Left cardiac atrium (tissue), 4 donors: Measurements from ENCODE around the gene GPR171. TPM values are rescaled to one million over a fixed set of nuclear protein-coding genes. Genes with fewer than 3 reads are reported as not detected.

ENCODE experiments used
- ATAC-seq, 2 donors: fragments of 200-7000 bp; cut with Tn5 transposase; one replicate each; pipeline ENCODE4 v1.9.1; 2020; ENCODE audit warnings: mild to moderate bottlenecking in 2 of 2, moderate library complexity in 2 of 2
- DNase-seq: peaks from one replicate; pipeline ENCODE4 v3.0.0-alpha.2; 2020
- intact Hi-C, 2 donors: fragments of 100-400 bp; cut with DNase I; formaldehyde crosslinking; loops; one replicate each; pipeline versions ENCODE4 v1.14.1 to v1.15.1; 2022 to 2023
- total RNA-seq, 2 donors: library from RNA; stranded (reverse); fragmentation: NEBNext Ultra II Directional; extraction: Animal tissue kit (Norgen Biotek cat#: 25700); gene quantifications; one replicate each; pipeline ENCODE4 v1.2.1, GENCODE V29; 2021
- donor health status: DM: no; HTN: yes; CAD: no.
- donor health status: DM: no; HTN: yes; CAD: no; lungs with severe emphysema.
- donor health status: DM: yes; HTN: yes; CAD: no.
- donor health status: Dilated cardiomyopathy.

The GPR171 gene
- total RNA-seq, 2 donors from 2014 or later = 0.62 to 1.2 TPM

DNA sequence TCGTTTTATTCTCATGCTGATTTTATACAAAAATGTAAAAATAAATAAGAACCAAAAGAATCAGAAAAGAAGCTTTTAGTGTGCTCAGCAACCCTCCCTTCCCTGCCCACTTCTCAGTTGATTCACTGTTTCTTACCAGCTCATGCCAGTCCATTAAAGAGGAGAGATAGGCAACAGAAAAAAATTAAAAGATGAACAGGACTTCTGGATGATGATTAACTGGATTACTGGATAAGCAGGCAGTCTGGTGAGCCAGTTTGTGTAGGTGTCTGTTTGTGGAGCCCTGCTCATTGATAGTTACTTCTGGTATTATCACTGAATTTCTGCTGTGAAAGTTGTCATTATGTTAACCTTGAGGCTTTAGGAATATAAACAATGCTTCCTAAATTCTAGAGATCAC is 15.1 kb upstream of the GPR171 start:
- intact Hi-C loops = no loop called here
- ATAC-seq = peak in 1 of 2 donors; percentile 51
- no peak for DNase-seq

- ATAC-seq (peak; percentile 72 to 81), DNase-seq (no peak)
- intact Hi-C loops = no loop called here
Observed at GRCh38 chr3:151216641-151217607, 13.9 kb upstream of the GPR171 start.

DNA sequence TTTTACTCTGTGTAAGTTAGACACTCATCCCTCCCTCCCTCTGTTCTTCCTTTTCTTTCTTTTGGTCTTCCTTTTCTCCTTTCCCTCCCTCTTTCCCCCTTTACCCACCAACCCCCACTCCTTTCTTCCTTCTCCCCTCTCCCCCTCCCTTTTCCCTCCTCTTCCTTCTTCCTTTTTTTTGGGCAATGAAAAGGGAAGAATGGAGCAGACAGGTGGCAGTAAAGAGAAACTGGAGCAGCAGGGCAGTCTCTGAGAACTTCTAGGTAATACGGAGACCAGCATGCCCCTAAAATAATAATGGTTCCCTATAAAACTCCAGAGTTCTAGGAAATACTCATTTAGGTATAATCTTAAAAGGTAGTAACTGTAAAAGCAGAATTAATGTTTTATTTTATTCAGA is 11.4 kb upstream of the GPR171 start:
- intact Hi-C loops = no loop called here
- DNase-seq = no peak
- ATAC-seq = no peak

- intact Hi-C loops = no loop called here
Observed at GRCh38 chr3:151213881-151214280, 10.9 kb upstream of the GPR171 start.

GRCh38 chr3:151213151-151213550 is 10.1 kb upstream of the GPR171 start:
- no peak for DNase-seq
- intact Hi-C loops = no loop called here
- ATAC-seq = no peak

More at GRCh38 chr3:151213881-151214280, 10.9 kb upstream of the GPR171 start:
- DNase-seq (no peak), ATAC-seq (no peak)

DNA sequence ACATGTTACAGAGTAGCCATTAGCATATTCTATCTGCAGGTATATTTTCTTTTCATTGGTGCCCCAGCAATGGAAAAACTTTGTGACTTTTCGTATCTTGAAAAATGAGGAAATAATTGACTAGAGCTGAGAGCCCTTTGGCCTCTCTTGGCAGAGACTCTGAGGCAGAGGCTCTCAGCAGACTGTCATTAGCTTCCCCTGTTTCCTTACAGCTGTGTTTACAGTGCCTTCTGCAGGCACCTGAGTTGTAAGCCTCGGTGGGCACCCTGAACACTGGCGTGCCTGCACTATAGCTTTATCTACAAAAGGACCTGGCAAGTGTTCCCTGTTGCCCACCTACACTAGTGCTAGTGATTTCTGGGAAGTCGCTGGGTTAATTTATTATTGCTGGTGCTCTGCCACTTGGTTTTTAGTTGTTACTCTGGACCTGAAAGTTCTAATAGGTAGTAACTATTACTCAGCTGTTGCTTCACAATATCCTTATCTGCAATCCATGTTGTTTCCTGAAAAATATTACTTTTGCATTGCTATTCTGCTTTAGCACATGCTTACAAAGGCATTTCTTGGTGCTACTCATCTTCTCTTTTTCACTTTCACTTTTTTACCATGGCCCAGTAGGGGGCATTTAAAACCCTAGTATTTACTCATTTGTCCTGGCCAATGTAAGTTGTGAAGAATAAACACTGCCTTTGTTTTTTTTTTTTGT is 7.8 kb upstream of the GPR171 start:
- ATAC-seq = peak in 1 of 2 donors; percentile 42
- intact Hi-C loops = no loop called here

GRCh38 chr3:151209654-151210053 is 6.6 kb upstream of the GPR171 start:
- DNase-seq (no peak), ATAC-seq (no peak)
- intact Hi-C loops = no loop called here

More for the DNA sequence above, 7.8 kb upstream of the GPR171 start:
- DNase-seq = no peak

DNA sequence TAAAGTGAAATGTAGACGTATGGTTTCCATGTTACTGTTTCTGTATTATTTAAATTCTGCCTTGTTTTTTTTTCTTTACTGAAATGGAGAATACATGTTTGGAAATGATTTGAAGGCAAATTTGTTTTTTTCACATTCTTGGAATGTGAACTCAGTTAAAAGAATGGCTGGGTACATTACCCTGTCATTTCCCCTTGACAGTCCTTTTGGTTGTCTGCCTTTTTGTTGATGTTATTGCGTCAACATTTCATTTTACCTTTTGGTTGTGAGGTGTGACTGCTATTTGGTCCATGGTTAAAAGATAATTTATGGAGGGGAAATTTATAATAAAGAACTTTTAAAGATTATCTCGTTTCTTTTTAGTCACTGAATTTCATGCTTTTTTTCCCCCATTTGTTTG is 3.2 kb upstream of the GPR171 start:
- no peak for ATAC-seq
- no peak for DNase-seq
- intact Hi-C loops = no loop called here

GRCh38 chr3:151205482-151205881 is 2.5 kb upstream of the GPR171 start:
- ATAC-seq = no peak
- DNase-seq = no peak
- intact Hi-C loops = no loop called here

GRCh38 chr3:151204530-151205402 is 1.8 kb upstream of the GPR171 start:
- DNase-seq (no peak), ATAC-seq (no peak)
- intact Hi-C loops = no loop called here

- ATAC-seq (no peak), DNase-seq (no peak)
- intact Hi-C loops = no loop called here
Observed at GRCh38 chr3:151201051-151201730, 1.8 kb downstream of the GPR171 start.

DNA sequence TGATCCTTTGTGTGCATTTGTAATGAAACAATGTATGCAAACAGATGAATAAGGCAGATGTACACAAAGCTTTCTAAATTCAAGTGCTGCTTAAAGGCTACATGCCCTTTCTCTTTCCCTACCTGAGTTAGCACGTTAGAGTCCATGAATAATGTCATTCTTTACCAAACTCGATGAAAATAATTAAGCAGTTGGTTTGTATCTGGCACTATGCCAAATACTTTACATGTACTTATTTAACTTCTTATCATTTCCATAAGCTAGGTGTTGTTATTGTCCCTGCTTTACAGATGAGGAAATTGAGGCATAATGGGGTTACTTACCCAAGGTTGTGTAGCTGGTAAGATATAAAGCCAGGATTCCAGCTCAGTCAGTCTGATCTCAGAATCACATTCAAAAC is 2.4 kb downstream of the GPR171 start:
- intact Hi-C loops = no loop called here
- ATAC-seq (no peak), DNase-seq (no peak)

DNA sequence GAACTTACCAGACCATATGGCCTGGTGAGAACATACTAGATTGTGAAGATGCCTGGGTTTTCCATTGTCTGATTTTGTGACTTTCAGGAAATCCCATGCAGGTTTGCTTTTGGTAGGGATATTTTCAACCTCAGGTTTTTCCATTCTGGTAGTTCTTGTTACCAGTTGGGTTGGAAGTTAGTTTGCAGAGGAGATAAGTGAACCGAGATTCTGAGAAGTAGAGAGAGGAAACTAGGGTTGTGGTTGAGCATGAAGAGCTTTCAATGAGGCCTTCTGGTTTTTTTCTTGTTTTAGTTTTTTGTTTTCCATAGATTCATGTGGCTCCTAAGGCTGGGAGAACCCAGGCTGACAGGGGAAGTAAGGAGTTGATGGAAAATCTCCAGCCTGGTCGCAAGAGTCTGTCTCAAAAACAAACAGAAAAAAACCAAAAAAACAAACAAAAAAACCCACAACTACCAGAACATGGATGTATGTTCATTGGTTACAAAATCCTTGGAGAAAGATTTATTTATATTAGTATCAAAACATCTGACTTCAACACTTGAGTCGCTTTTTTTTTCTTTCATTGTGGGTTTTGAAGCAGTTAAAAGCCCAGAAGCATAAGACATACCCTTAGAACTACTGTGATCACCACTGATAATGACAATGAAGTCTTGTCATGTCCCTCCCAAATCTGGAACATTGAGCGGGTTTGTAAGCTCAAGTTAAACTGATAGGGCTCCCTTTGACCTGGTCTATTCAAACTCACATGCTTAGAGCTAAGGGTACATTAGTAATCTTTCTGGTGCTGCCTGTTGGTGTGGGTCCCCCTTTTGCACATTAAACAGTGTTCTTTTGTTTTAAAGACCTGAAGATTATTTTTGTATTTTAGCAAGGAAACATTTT is 3.2 kb downstream of the GPR171 start:
- intact Hi-C loops = no loop called here
- DNase-seq (no peak), ATAC-seq (no peak)

DNA sequence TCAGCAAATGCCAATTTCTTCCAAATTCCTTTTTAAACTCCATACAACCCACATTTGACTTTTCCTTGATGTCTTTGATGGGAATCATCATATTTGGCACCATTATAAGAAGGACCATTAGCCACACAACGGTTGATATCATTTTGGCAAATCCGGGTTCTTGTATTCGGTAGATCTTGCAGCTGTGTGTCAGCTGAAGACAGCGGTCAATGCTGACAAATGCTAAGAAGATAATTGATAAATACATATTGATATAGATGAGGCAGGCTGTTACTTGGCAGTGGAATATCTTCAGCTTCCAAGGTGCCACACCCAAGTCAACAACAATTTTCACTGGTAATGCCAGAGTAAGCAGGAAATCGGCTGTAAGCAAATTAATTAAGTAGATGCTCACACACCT is 4.2 kb downstream of the GPR171 start:
- ATAC-seq (no peak), DNase-seq (no peak)
- intact Hi-C loops = no loop called here

GRCh38 chr3:151197981-151198767 is 4.8 kb downstream of the GPR171 start:
- no peak for DNase-seq
- intact Hi-C loops = no loop called here
- ATAC-seq = no peak

GRCh38 chr3:151197228-151197627 is 5.8 kb downstream of the GPR171 start:
- intact Hi-C loops = no loop called here

GRCh38 chr3:151196434-151196833 is 6.6 kb downstream of the GPR171 start:
- no peak for ATAC-seq
- no peak for DNase-seq
- intact Hi-C loops = no loop called here

More at GRCh38 chr3:151197228-151197627, 5.8 kb downstream of the GPR171 start:
- DNase-seq (no peak), ATAC-seq (no peak)
